ENCODE measurements around the gene UFM1. TPM values are rescaled to one million over a fixed set of nuclear protein-coding genes. Genes with fewer than 3 reads are reported as not detected.

UFM1 gene
- total RNA-seq, 2 donors from 2014 or later, result 39.2 to 43.2 TPM

GRCh38 chr13:38321654-38322053 is 28.0 kb upstream of the UFM1 start:
- Mint-ChIP-seq H3K4me1 (no peaks in the 10 kb centered on the region), H3K27ac (no peak overlapping the region), H3K9me3 (peaks cover 9% of the 10 kb centered on the region), H3K4me3 (no peak overlapping the region), H3K27me3 (ENCODE audit: insufficient read depth) (no peaks in the 10 kb centered on the region), H3K36me3 (ENCODE audit: low read depth) (no peaks in the 10 kb centered on the region)
- no peak overlapping the region for H3K4me3 ChIP-seq (ENCODE audit: low read length)
- peaks cover 6% of the 10 kb centered on the region for H3K9me3 ChIP-seq (ENCODE audit: control insufficient read depth, low read length)
- no peak overlapping the region for H3K27ac ChIP-seq (ENCODE audit: low read depth, low read length)
- H3K36me3 ChIP-seq (ENCODE audit: control insufficient read depth, insufficient read depth, low read length), result no peaks in the 10 kb centered on the region
- no peak for TF ChIP-seq CTCF (conservative IDR thresholded peaks at IDR 0.05)
- no peaks in the 10 kb centered on the region for H3K27me3 ChIP-seq (ENCODE audit: control insufficient read depth, insufficient read depth, low read length, poor library complexity, severe bottlenecking)
- 80 to 91% methylated on average over 1 to 5 of the region's 5 CpGs for WGBS, 2 experiments (ENCODE audit: insufficient coverage in 1 of 2, insufficient read length in 1 of 2)
- no peak overlapping the region for H3K9ac ChIP-seq (ENCODE audit: extremely low read depth, low read length, poor library complexity, severe bottlenecking)
- no peaks in the 10 kb centered on the region for H3K4me1 ChIP-seq (ENCODE audit: control insufficient read depth, insufficient read depth, low read length)
- no peak for DNase-seq

- H3K4me1 ChIP-seq (ENCODE audit: control insufficient read depth, insufficient read depth, low read length), result no peaks in the 10 kb centered on the region
- H3K27ac ChIP-seq (ENCODE audit: low read depth, low read length), result no peak overlapping the region
- no peaks in the 10 kb centered on the region for H3K36me3 Mint-ChIP-seq (ENCODE audit: low read depth)
- no peaks in the 10 kb centered on the region for H3K27me3 Mint-ChIP-seq (ENCODE audit: insufficient read depth)
- no peaks in the 10 kb centered on the region for H3K4me1 Mint-ChIP-seq
- no peak overlapping the region for H3K27ac Mint-ChIP-seq
- no peaks in the 10 kb centered on the region for H3K27me3 ChIP-seq (ENCODE audit: control insufficient read depth, insufficient read depth, low read length, poor library complexity, severe bottlenecking)
- H3K36me3 ChIP-seq (ENCODE audit: control insufficient read depth, insufficient read depth, low read length), result no peaks in the 10 kb centered on the region
- H3K4me3 ChIP-seq (ENCODE audit: low read length), result no peak overlapping the region
- peaks cover 9% of the 10 kb centered on the region for H3K9me3 Mint-ChIP-seq
- H3K4me3 Mint-ChIP-seq, result no peak overlapping the region
- WGBS, 2 experiments (ENCODE audit: insufficient coverage in 1 of 2, insufficient read length in 1 of 2), result 100% methylated on average over 1 of the region's 1 CpG; no CpG with 5 or more reads in 1 of the 2 experiments
- no peak overlapping the region for H3K9ac ChIP-seq (ENCODE audit: extremely low read depth, low read length, poor library complexity, severe bottlenecking)
- DNase-seq, result no peak
- peaks cover 6% of the 10 kb centered on the region for H3K9me3 ChIP-seq (ENCODE audit: control insufficient read depth, low read length)
- no peak for TF ChIP-seq CTCF (conservative IDR thresholded peaks at IDR 0.05)
These were observed 24.2 kb upstream of the UFM1 start for GRCh38 chr13:38325426-38325825.

- no peaks in the 10 kb centered on the region for H3K36me3 ChIP-seq (ENCODE audit: control insufficient read depth, insufficient read depth, low read length)
- H3K4me1 Mint-ChIP-seq, result no peaks in the 10 kb centered on the region
- H3K4me1 ChIP-seq (ENCODE audit: control insufficient read depth, insufficient read depth, low read length), result no peaks in the 10 kb centered on the region
- H3K4me3 Mint-ChIP-seq, result no peak overlapping the region
- H3K9me3 Mint-ChIP-seq, result peaks cover 9% of the 10 kb centered on the region
- no peak overlapping the region for H3K27ac Mint-ChIP-seq
- WGBS, 2 experiments (ENCODE audit: insufficient coverage in 1 of 2, insufficient read length in 1 of 2), result 100% methylated on average over 1 of the region's 2 CpGs; no CpG with 5 or more reads in 1 of the 2 experiments
- no peaks in the 10 kb centered on the region for H3K27me3 Mint-ChIP-seq (ENCODE audit: insufficient read depth)
- H3K27ac ChIP-seq (ENCODE audit: low read depth, low read length), result no peak overlapping the region
- no peak overlapping the region for H3K9ac ChIP-seq (ENCODE audit: extremely low read depth, low read length, poor library complexity, severe bottlenecking)
- DNase-seq, result no peak
- H3K27me3 ChIP-seq (ENCODE audit: control insufficient read depth, insufficient read depth, low read length, poor library complexity, severe bottlenecking), result no peaks in the 10 kb centered on the region
- H3K4me3 ChIP-seq (ENCODE audit: low read length), result no peak overlapping the region
- H3K9me3 ChIP-seq (ENCODE audit: control insufficient read depth, low read length), result peaks cover 6% of the 10 kb centered on the region
- H3K36me3 Mint-ChIP-seq (ENCODE audit: low read depth), result no peaks in the 10 kb centered on the region
- no peak for TF ChIP-seq CTCF (conservative IDR thresholded peaks at IDR 0.05)
These were observed 21.0 kb upstream of the UFM1 start for GRCh38 chr13:38328699-38329098.

All from endodermal cell (in vitro differentiated cells).